GM21576 (cell line): Measurements from ENCODE around the gene SHB.

Experiments
- ATAC-seq: cut with Tn5 transposase; IDR thresholded peaks from one replicate; pipeline ENCODE4 v1.9.1; 2021; ENCODE audit warnings: mild to moderate bottlenecking, moderate library complexity; ENCODE audit not compliant: unreplicated experiment

SHB gene

GRCh38 chr9:37956904-37957663 lies 111.9 kb downstream of the SHB start:
- no peak for ATAC-seq

GRCh38 chr9:37956423-37956820 lies 112.6 kb downstream of the SHB start:
- ATAC-seq: no peak

- no peak for ATAC-seq
Observed at GRCh38 chr9:37955781-37956422, 113.1 kb downstream of the SHB start.

GRCh38 chr9:37954581-37954981 lies 114.4 kb downstream of the SHB start:
- peak; percentile 45 for ATAC-seq

GRCh38 chr9:37953775-37954437 lies 115.1 kb downstream of the SHB start:
- peak; percentile 80 for ATAC-seq

- ATAC-seq: no peak
Observed at GRCh38 chr9:37953206-37953774, 115.7 kb downstream of the SHB start.

GRCh38 chr9:37952731-37953130 lies 116.3 kb downstream of the SHB start:
- no peak for ATAC-seq

GRCh38 chr9:37951671-37952449 lies 117.2 kb downstream of the SHB start:
- no peak for ATAC-seq

GRCh38 chr9:37950561-37950960 lies 118.5 kb downstream of the SHB start:
- ATAC-seq: no peak

- no peak for ATAC-seq
Observed at GRCh38 chr9:37949576-37949975, 119.5 kb downstream of the SHB start.

- no peak for ATAC-seq
Observed at GRCh38 chr9:37948417-37948980, 120.5 kb downstream of the SHB start.

- ATAC-seq: no peak
Observed at GRCh38 chr9:37947977-37948376, 121.0 kb downstream of the SHB start.

GRCh38 chr9:37947471-37947870 lies 121.6 kb downstream of the SHB start:
- no peak for ATAC-seq

- no peak for ATAC-seq
Observed at GRCh38 chr9:37946971-37947370, 122.1 kb downstream of the SHB start.

GRCh38 chr9:37946041-37946440 lies 123.0 kb downstream of the SHB start:
- no peak for ATAC-seq

- ATAC-seq: no peak
Observed at GRCh38 chr9:37944671-37945481, 124.2 kb downstream of the SHB start.

- no peak for ATAC-seq
Observed at GRCh38 chr9:37944266-37944650, 124.8 kb downstream of the SHB start.

GRCh38 chr9:37943345-37944265 lies 125.4 kb downstream of the SHB start:
- no peak for ATAC-seq
